DND-41 (cell line): Measurements from ENCODE around the gene IL2RA.

Source experiments
- ATAC-seq: fragments of 200-7000 bp; cut with Tn5 transposase; 3 replicates; pipeline ENCODE4 v1.9.1; 2021; ENCODE audit warnings: low read depth; ENCODE audit not compliant: insufficient read depth
- DNase-seq: peaks from one replicate; pipeline ENCODE4 v3.0.0-alpha.2; 2020
- H2AFZ ChIP-seq: 2 replicates; pipeline ENCODE4 v1.6.0; 2012; ENCODE audit warnings: low read depth, low read length
- H3K27ac ChIP-seq: 2 replicates; pipeline ENCODE4 v1.5.1; 2012; ENCODE audit warnings: low read length, inconsistent platforms
- H3K27me3 ChIP-seq: fragments of 200-600 bp; sonication (generic); 2 replicates; pipeline ENCODE4 v1.6.0; 2012; ENCODE audit warnings: low read length, mild to moderate bottlenecking, inconsistent platforms; ENCODE audit not compliant: insufficient read depth, poor library complexity
- H3K36me3 ChIP-seq: 2 replicates; pipeline ENCODE4 v1.5.1; 2012; ENCODE audit warnings: low read length, inconsistent platforms; ENCODE audit not compliant: insufficient read depth
- H3K4me1 ChIP-seq: 2 replicates; pipeline ENCODE4 v1.5.1; 2012; ENCODE audit warnings: mild to moderate bottlenecking, low read length; ENCODE audit not compliant: insufficient read depth
- H3K4me2 ChIP-seq: 2 replicates; pipeline ENCODE4 v1.6.0; 2012; ENCODE audit warnings: mild to moderate bottlenecking, moderate library complexity, low read length, inconsistent platforms; ENCODE audit not compliant: insufficient read depth
- H3K4me3 ChIP-seq, 2 experiments: fragments of 200-600 bp in 1 of 2; shearing (Covaris generic) in 1 of 2; 2 replicates each; pipeline ENCODE4 v1.5.1; 2012 to 2016; ENCODE audit warnings: inconsistent platforms in 2 of 2, low read length in 2 of 2, mild to moderate bottlenecking in 2 of 2, low read depth in 1 of 2, moderate library complexity in 1 of 2
- H3K79me2 ChIP-seq: 2 replicates; pipeline ENCODE4 v1.6.0; 2012; ENCODE audit warnings: low read length, inconsistent platforms; ENCODE audit not compliant: insufficient read depth
- H3K9ac ChIP-seq: 2 replicates; pipeline ENCODE4 v1.6.0; 2012; ENCODE audit warnings: low read depth, mild to moderate bottlenecking, inconsistent platforms, low read length, moderate library complexity
- H3K9me3 ChIP-seq: 2 replicates; pipeline ENCODE4 v1.5.1; 2012; ENCODE audit warnings: low read length, moderate library complexity, mild to moderate bottlenecking, inconsistent platforms; ENCODE audit not compliant: insufficient read depth, severe bottlenecking
- H4K20me1 ChIP-seq: 2 replicates; pipeline ENCODE4 v1.6.0; 2012; ENCODE audit warnings: low read length; ENCODE audit not compliant: insufficient read depth
- CTCF ChIP-seq: IDR thresholded peaks from 2 replicates; pipeline ENCODE4 v1.5.1; 2012; ENCODE audit warnings: borderline replicate concordance, low read length, moderate library complexity, mild to moderate bottlenecking; ENCODE audit not compliant: poor library complexity, severe bottlenecking; ENCODE audit errors: extremely low read depth
- EZH2 ChIP-seq: IDR thresholded peaks from 3 replicates; pipeline ENCODE4 v1.6.1; 2012; ENCODE audit warnings: borderline replicate concordance, low read depth, mild to moderate bottlenecking, moderate library complexity, low read length, inconsistent platforms; ENCODE audit not compliant: severe bottlenecking

The IL2RA gene

DNA sequence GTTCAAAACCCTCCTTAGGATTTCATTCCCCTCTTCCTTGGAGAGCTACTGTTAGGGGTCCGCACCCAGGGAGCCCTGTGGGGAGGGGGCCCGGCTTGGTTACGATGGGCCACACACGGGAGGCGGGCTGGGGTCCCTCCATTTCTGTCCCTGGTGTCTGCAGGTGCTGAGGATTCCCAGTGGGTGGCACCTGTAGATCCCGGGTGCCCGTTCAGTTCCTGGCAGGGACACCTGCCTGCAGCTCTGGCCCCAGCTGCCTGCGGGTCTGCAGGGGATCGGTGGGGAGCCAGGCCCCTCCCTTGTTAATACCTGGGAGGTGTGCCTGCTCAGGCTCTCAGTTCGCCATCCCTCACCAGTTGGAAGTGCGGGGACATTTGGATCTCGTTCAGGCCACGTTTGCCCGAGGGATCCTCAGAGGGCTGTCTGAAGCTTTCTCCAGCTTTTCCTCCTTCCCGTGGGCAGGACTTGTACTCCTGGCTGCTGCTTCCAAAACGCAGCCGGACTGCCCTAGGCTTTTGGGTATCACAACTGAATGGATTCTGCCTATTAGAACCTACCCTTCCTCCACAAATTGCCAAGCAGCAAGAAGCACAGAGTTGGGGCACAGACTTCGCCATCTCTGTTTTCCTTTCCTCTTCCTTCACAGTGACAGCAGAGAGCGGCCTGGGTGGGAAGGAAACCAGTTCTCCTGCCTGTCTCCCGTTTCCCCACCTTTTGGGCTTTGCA is 62.6 kb downstream of the IL2RA start:
- no peak overlapping the region for H3K4me2 ChIP-seq
- no peaks in the 10 kb centered on the region for H3K79me2 ChIP-seq
- no peak for ATAC-seq
- H3K27me3 ChIP-seq: peaks cover 4% of the 10 kb centered on the region
- no peak for DNase-seq
- no peaks in the 10 kb centered on the region for H3K36me3 ChIP-seq
- H3K9me3 ChIP-seq: no peaks in the 10 kb centered on the region
- H3K9ac ChIP-seq: no peak overlapping the region
- H4K20me1 ChIP-seq: no peaks in the 10 kb centered on the region
- no peak overlapping the region for H3K27ac ChIP-seq
- H2AFZ ChIP-seq: no peak overlapping the region
- TF ChIP-seq CTCF: no peak
- no peak for TF ChIP-seq EZH2
- no peak overlapping the region for H3K4me3 ChIP-seq
- H3K4me1 ChIP-seq: no peaks in the 10 kb centered on the region

DNA sequence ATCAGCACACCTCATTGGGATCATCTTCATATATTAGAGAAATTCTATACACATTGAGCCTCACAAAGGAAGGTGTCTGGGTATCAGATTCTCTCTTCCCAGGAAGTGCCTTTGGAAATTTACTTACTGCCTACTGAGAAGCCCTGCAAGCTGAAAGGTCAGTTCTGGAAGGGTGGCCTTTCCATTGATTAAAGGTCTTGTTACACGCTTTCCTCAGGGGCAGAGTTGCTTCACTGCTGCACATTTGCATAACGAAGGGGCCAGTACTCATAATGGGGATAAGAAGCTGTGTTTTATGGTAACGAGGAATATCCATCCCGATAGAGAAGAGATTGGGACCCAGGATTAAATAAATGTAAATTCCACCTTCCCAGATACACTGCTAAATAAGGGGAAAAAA is 65.5 kb downstream of the IL2RA start:
- TF ChIP-seq EZH2: no peak
- no peak for TF ChIP-seq CTCF
- Histone ChIP-seq H3K4me2 (no peak overlapping the region), H3K4me1 (no peaks in the 10 kb centered on the region), H3K27ac (no peak overlapping the region), H4K20me1 (no peaks in the 10 kb centered on the region), H3K9me3 (no peaks in the 10 kb centered on the region), H3K36me3 (no peaks in the 10 kb centered on the region), H3K79me2 (no peaks in the 10 kb centered on the region), H2AFZ (no peak overlapping the region), H3K4me3 (no peak overlapping the region), H3K9ac (no peak overlapping the region), H3K27me3 (peaks cover 4% of the 10 kb centered on the region)
- no peak for DNase-seq
- ATAC-seq: no peak

DNA sequence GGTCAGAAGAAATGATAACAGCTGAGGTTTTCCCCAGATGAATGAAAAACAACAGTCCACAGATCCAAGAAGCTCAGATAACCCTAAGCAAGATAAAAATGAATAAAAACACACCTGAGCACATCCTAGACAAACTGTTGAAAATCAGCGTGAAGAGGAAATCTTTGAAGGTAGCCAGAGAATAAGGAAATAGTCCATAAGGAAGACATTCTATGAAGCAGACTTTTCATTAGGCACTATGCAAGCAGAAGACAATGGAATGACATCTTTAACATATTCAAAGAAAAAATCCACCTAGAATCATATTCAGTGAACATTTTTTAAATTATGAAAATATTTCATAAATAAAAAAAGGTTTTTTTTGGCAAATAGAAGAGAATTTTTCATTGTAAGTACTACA is 69.8 kb downstream of the IL2RA start:
- Histone ChIP-seq H3K4me2 (no peak overlapping the region), H3K9me3 (no peaks in the 10 kb centered on the region), H3K4me1 (no peaks in the 10 kb centered on the region), H4K20me1 (no peaks in the 10 kb centered on the region), H3K36me3 (no peaks in the 10 kb centered on the region), H3K4me3 (no peak overlapping the region), H2AFZ (no peak overlapping the region), H3K27me3 (peaks cover 2% of the 10 kb centered on the region), H3K9ac (no peak overlapping the region), H3K27ac (no peak overlapping the region), H3K79me2 (no peaks in the 10 kb centered on the region)
- no peak for ATAC-seq
- TF ChIP-seq CTCF: no peak
- no peak for TF ChIP-seq EZH2
- no peak for DNase-seq
